ENCODE results near the gene GCN1. TPM values are rescaled to one million over a fixed set of nuclear protein-coding genes. Genes with fewer than 3 reads are reported as not detected.

Gene GCN1
- total and polyA plus RNA-seq, 7 donors, result 9.2 to 70.3 (median 32.9) TPM

GRCh38 chr12:120077260-120077659 is 117.3 kb downstream of the GCN1 start:
- Histone ChIP-seq H3K27me3 (no peaks in the 10 kb centered on the region), H3K27ac (no peak overlapping the region), H3K4me1 (no peaks in the 10 kb centered on the region), H3K4me3 (no peak overlapping the region), H3K9me3 (no peaks in the 10 kb centered on the region), H3K36me3 (no peaks in the 10 kb centered on the region)
- intact Hi-C loops (cut with DNase I), result no loop called here
- TF ChIP-seq EP300 (IDR thresholded peaks at IDR 0.05) (no peak), CTCF (IDR thresholded peaks at IDR 0.05) (no peak), POLR2AphosphoS5 (IDR thresholded peaks at IDR 0.05) (no peak), POLR2A (IDR thresholded peaks at IDR 0.05) (no peak)
- 90 to 95% methylated on average over 6 of the region's 6 CpGs for WGBS, 2 donors
- DNase-seq, result no peak

Small RNA genes lying within 50 kb of the gene (small RNA-seq; reads per million reads assigned to genes)
- gene MIR4498, result 0 reads per million in 3 donors

Other genes with a start within 250 kb of the GCN1 start
- 1 to 10 TPM in 1 of 4 donors, under 1 TPM in 3; 0.16 to 1.4 (median 0.55) TPM for gene BICDL1, start 205.5 kb downstream of the GCN1 start, total RNA-seq
- gene BICDL1, start 205.5 kb downstream of the GCN1 start, polyA plus RNA-seq, result 10 to 100 TPM in 1 of 3 donors, 1 to 10 TPM in 2; 6.0 to 13.1 (median 6.7) TPM
- 10 to 100 TPM; 17.5 to 25.4 (median 22.3) TPM for gene RAB35, start 78.0 kb downstream of the GCN1 start, total RNA-seq
- gene RAB35, start 78.0 kb downstream of the GCN1 start, polyA plus RNA-seq, result 10 to 100 TPM; 24.6 to 43.0 (median 33.5) TPM
- gene RPLP0, start 6.4 kb upstream of the GCN1 start, total RNA-seq, result 1,000 to 10,000 TPM; 2,593 to 3,468 (median 2,960) TPM
- gene RPLP0, start 6.4 kb upstream of the GCN1 start, polyA plus RNA-seq, result 1,000 to 10,000 TPM; 3,521 to 5,499 (median 3,713) TPM
- 100 to 1,000 TPM in 1 of 4 donors, 10 to 100 TPM in 3; 41.0 to 127 (median 42.7) TPM for gene PXN, start 71.0 kb upstream of the GCN1 start, total RNA-seq
- 100 to 1,000 TPM in 2 of 3 donors, 10 to 100 TPM in 1; 79.3 to 111 (median 101) TPM for gene PXN, start 71.0 kb upstream of the GCN1 start, polyA plus RNA-seq
- gene RNU4-2, start 97.2 kb upstream of the GCN1 start, total RNA-seq, result under 1 TPM; under 0.01 TPM
- gene RNU4-2, start 97.2 kb upstream of the GCN1 start, polyA plus RNA-seq, result not detected
- under 1 TPM in 3 of 4 donors, not detected in 1; under 0.01 TPM for gene RNU4-1, start 98.5 kb upstream of the GCN1 start, total RNA-seq
- gene RNU4-1, start 98.5 kb upstream of the GCN1 start, polyA plus RNA-seq, result not detected
- 1 to 10 TPM; 2.8 to 3.6 (median 3.2) TPM for gene SIRT4, start 107.6 kb upstream of the GCN1 start, total RNA-seq
- 1 to 10 TPM in 1 of 3 donors, under 1 TPM in 2; 0.69 to 1.2 (median 0.92) TPM for gene SIRT4, start 107.6 kb upstream of the GCN1 start, polyA plus RNA-seq
- gene PLA2G1B, start 133.1 kb upstream of the GCN1 start, total RNA-seq, result not detected
- gene PLA2G1B, start 133.1 kb upstream of the GCN1 start, polyA plus RNA-seq, result 1 to 10 TPM in 1 of 3 donors, not detected in 2; 7.8 TPM
- under 1 TPM in 1 of 4 donors, not detected in 3; 0.66 TPM for gene MSI1, start 174.4 kb upstream of the GCN1 start, total RNA-seq
- gene MSI1, start 174.4 kb upstream of the GCN1 start, polyA plus RNA-seq, result 1 to 10 TPM in 2 of 3 donors, under 1 TPM in 1; 0.60 to 1.2 (median 1.2) TPM
- 100 to 1,000 TPM; 432 to 759 (median 620) TPM for gene COX6A1, start 243.4 kb upstream of the GCN1 start, total RNA-seq
- gene COX6A1, start 243.4 kb upstream of the GCN1 start, polyA plus RNA-seq, result 1,000 to 10,000 TPM in 1 of 3 donors, 100 to 1,000 TPM in 2; 628 to 1,413 (median 992) TPM